Testis (tissue), 3 donors: ENCODE measurements around the gene KLK12. TPM values are rescaled to one million over a fixed set of nuclear protein-coding genes. Genes with fewer than 3 reads are reported as not detected.

Source experiments
- DNase-seq: peaks from one replicate; pipeline ENCODE4 v3.0.0-alpha.2; 2019
- H3K27ac ChIP-seq, 2 donors: fragments of 200-600 bp; sonication (generic); one replicate each; pipeline ENCODE4 v1.5.1; 2019
- H3K27me3 ChIP-seq: fragments of 200-600 bp; sonication (generic); one replicate; pipeline ENCODE4 v1.5.1; 2019
- H3K36me3 ChIP-seq: fragments of 200-600 bp; sonication (generic); one replicate; pipeline ENCODE4 v1.5.1; 2017; ENCODE audit warnings: low read depth; ENCODE audit errors: missing control alignments
- H3K4me1 ChIP-seq: fragments of 200-600 bp; sonication (generic); one replicate; pipeline ENCODE4 v1.5.1; 2019
- H3K4me3 ChIP-seq, 2 donors: fragments of 200-600 bp; sonication (generic); one replicate each; pipeline ENCODE4 v1.5.1; 2017 to 2019
- H3K9me3 ChIP-seq: fragments of 200-600 bp; sonication (generic); one replicate; pipeline ENCODE4 v1.5.1; 2017
- POLR2A ChIP-seq: fragments of 450-650 bp; IDR thresholded peaks from one replicate; pipeline ENCODE4 v1.6.1; 2017; ENCODE audit warnings: antibody characterized with exemption, mild to moderate bottlenecking, moderate library complexity
- WGBS, 2 donors: methylation state at CpG; one replicate each; pipeline ENCODE4 v1.1.5; 2018; 5-methylcytosine and 5-hydroxymethylcytosine counted together
- intact Hi-C: fragments of 100-400 bp; cut with DNase I; formaldehyde crosslinking; loops from one replicate; pipeline ENCODE4 v1.15.1; 2023; ENCODE audit warnings: low total_unique reads
- polyA plus RNA-seq: library from polyadenylated mRNA; stranded (reverse); fragments of 350-450 nt; fragmentation: Illumina TruSeq; extraction: RNeasy Lipid Tissue Mini Kit (QIAGEN cat#74804); gene quantifications from one replicate; pipeline ENCODE4 v1.2.3, GENCODE V29; 2014; ENCODE audit warnings: low read depth, low replicate concordance; ENCODE audit not compliant: insufficient read depth
- total RNA-seq, 2 donors: library from RNA; depleted of rRNA; stranded (reverse); fragments of >200 nt; gene quantifications; one replicate each; pipeline ENCODE4 v1.2.3, GENCODE V29; 2016
- TF ChIP-seq, protein P1 (sequence below), 3 experiments: fragments of 450-650 bp in 2 of 3; fragments of 200-600 bp in 1 of 3; sonication (generic) in 1 of 3; IDR thresholded peaks; one replicate each; pipeline ENCODE4 v1.5.1; 2016 to 2019; ENCODE audit warnings: antibody characterized with exemption in 3 of 3, mild to moderate bottlenecking in 2 of 3, moderate library complexity in 1 of 3

The KLK12 gene
- total and polyA plus RNA-seq, 3 donors from 2014 or later, result 0.47 to 1.3 TPM; not detected in 1

DNA sequence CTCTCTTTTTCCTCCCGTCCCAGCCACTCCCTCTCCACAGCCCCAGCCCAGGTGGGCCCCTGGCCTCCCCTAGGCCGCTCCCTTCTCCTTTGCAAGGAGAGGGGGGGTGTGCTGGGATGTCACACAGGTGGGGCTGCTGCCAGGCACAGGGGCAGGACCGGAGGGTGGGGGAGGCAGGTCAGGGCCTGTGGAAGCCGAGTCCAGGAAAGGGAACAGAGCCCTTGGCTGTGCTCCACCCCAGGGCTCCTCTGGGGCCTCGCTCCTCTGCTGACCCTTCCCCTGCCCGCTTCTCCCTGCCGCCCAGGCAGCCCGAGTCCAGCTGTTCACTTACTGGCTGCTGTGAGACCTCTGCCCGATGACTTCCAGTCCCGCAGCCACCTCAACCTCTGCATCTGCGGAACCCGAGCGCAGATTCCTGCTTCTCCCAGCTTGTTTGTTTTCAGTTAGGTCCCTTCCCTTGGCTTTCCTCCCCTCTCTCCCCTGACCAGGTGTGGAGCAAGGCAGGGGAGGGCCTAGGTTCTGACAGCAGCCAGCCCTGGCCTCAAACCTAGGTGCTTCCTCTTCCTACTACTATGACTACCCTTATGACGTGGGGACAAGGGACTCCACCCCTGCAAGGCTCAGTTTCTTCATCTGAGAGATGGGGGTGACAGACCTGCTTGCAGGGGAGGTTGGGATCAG, 7.5 kb downstream of the KLK12 start:
- no peaks in the 10 kb centered on the region for H3K27me3 ChIP-seq
- TF ChIP-seq, protein P1, sequence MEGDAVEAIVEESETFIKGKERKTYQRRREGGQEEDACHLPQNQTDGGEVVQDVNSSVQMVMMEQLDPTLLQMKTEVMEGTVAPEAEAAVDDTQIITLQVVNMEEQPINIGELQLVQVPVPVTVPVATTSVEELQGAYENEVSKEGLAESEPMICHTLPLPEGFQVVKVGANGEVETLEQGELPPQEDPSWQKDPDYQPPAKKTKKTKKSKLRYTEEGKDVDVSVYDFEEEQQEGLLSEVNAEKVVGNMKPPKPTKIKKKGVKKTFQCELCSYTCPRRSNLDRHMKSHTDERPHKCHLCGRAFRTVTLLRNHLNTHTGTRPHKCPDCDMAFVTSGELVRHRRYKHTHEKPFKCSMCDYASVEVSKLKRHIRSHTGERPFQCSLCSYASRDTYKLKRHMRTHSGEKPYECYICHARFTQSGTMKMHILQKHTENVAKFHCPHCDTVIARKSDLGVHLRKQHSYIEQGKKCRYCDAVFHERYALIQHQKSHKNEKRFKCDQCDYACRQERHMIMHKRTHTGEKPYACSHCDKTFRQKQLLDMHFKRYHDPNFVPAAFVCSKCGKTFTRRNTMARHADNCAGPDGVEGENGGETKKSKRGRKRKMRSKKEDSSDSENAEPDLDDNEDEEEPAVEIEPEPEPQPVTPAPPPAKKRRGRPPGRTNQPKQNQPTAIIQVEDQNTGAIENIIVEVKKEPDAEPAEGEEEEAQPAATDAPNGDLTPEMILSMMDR (IDR thresholded peaks at IDR 0.05), result no peak
- TF ChIP-seq POLR2A, result no peak
- DNase-seq, result no peak

DNA sequence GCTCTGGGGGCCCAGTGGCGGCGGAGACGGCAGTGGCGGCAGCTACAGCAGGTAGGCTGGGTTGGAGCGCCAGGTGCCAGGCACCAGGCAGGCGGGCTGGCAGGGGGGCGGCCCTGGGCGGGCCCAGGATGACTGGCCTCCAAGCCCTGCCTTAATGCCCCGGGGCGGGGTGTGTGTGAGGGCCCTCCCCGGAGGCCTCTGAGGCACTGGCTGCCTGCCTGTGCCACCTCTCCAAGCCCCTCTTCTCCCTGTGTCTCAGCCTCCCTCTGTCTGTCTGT, 8.3 kb downstream of the KLK12 start, which contains the start of gene KLK11:
KLK11 (minus strand) TSS at position 63 of the 278 bp plus-strand sequence. CDS start 985 bp downstream, outside the sequence.
- H3K4me3 ChIP-seq, result no peak within 1 kb of the TSS
- TF ChIP-seq POLR2A, result no peak
- TF ChIP-seq, protein P1 (IDR thresholded peaks at IDR 0.05), result no peak
- peak within 1 kb of the TSS in 1 of 2 donors; percentile 64 for H3K27ac ChIP-seq
- no peaks in the 10 kb centered on the region for H3K27me3 ChIP-seq
- H3K36me3 ChIP-seq, result no peaks in the 10 kb centered on the region
- H3K4me1 ChIP-seq, result peaks cover 26% of the 10 kb centered on the region
- H3K9me3 ChIP-seq, result no peaks in the 10 kb centered on the region
- intact Hi-C loops, result loop anchor here (10.0 kb wide), 1 partner anchor 58 kb away; the partner anchor contains the start of gene KLK14
- 87 to 89% methylated on average over 11 of the region's 11 CpGs for WGBS, 2 donors
- DNase-seq, result no peak

More for the DNA sequence above, 7.5 kb downstream of the KLK12 start:
- Histone ChIP-seq H3K9me3 (no peaks in the 10 kb centered on the region), H3K36me3 (no peaks in the 10 kb centered on the region), H3K4me3 (no peak overlapping the region), H3K27ac (peak overlapping the region in 1 of 2 donors; percentile 64), H3K4me1 (peaks cover 26% of the 10 kb centered on the region)
- intact Hi-C loops, result loop anchor here (10.0 kb wide), 1 partner anchor 58 kb away; the partner anchor contains the start of gene KLK14
- WGBS, 2 donors, result 46 to 59% methylated on average over 12 to 14 of the region's 14 CpGs

- intact Hi-C loops, result loop anchor here (10.0 kb wide), 1 partner anchor 59 kb away; the partner anchor contains the start of gene KLK14
- 58 to 68% methylated on average over 10 to 18 of the region's 18 CpGs for WGBS, 2 donors
- no peaks in the 10 kb centered on the region for H3K27me3 ChIP-seq
- H3K9me3 ChIP-seq, result no peaks in the 10 kb centered on the region
- TF ChIP-seq, protein P1 (IDR thresholded peaks at IDR 0.05), result no peak
- TF ChIP-seq POLR2A, result no peak
- DNase-seq, result peak; percentile 59
- H3K4me3 ChIP-seq, result no peak overlapping the region
- no peaks in the 10 kb centered on the region for H3K36me3 ChIP-seq
- peak overlapping the region in 1 of 2 donors; percentile 64 for H3K27ac ChIP-seq
- H3K4me1 ChIP-seq, result peaks cover 30% of the 10 kb centered on the region
Observed at GRCh38 chr19:51025809-51026553, 8.8 kb downstream of the KLK12 start.

GRCh38 chr19:51025401-51025800, 9.4 kb downstream of the KLK12 start:
- Histone ChIP-seq H3K27me3 (no peaks in the 10 kb centered on the region), H3K27ac (no peak overlapping the region), H3K9me3 (no peaks in the 10 kb centered on the region), H3K36me3 (no peaks in the 10 kb centered on the region), H3K4me3 (no peak overlapping the region), H3K4me1 (peaks cover 35% of the 10 kb centered on the region)
- TF ChIP-seq, protein P1 (IDR thresholded peaks at IDR 0.05), result no peak
- no peak for TF ChIP-seq POLR2A
- intact Hi-C loops, result loop anchor here (10.0 kb wide), 1 partner anchor 59 kb away; the partner anchor contains the start of gene KLK14
- 97% methylated on average over 6 of the region's 6 CpGs; no CpG with 5 or more reads in 1 of the 2 donors for WGBS, 2 donors
- no peak for DNase-seq
